Measurements from ENCODE around the gene FREM3. TPM values are rescaled to one million over a fixed set of nuclear protein-coding genes. Genes with fewer than 3 reads are reported as not detected.
"Not testable (repeated sequence)": the region's sequence is repeated elsewhere in the genome, so short reads cannot be mapped to it uniquely, and the experiment has no call there.

The FREM3 gene
- total RNA-seq = not detected in 2 replicates

- H3K4me3 ChIP-seq (ENCODE audit: low read depth, low read length) = no peak within 1 kb of the TSS
- FAIRE-seq (no peak), DNase-seq (ENCODE audit: low read depth) (no peak)
These were observed at the start of gene FREM3 for GRCh38 chr4:143700416-143701352. FREM3 (minus strand) TSS chr4:143700675; CDS start chr4:143700675, 0 bp downstream.

GRCh38 chr4:143745874-143746273, 45.4 kb upstream of the FREM3 start:
- no peak for TF ChIP-seq CTCF (IDR thresholded peaks at IDR 0.05; ENCODE audit: insufficient read depth, low read length, severe bottlenecking)

More at GRCh38 chr4:143700416-143701352, at the start of gene FREM3:
- peaks cover 14% of the 10 kb centered on the region for H3K27me3 ChIP-seq (ENCODE audit: control insufficient read depth, insufficient read depth, low read length)
- no peak for TF ChIP-seq CTCF (IDR thresholded peaks at IDR 0.05; ENCODE audit: insufficient read depth, low read length, severe bottlenecking)
- H3K36me3 ChIP-seq (ENCODE audit: control insufficient read depth, insufficient read depth, low read length) = no peaks in the 10 kb centered on the region

GRCh38 chr4:143743591-143743990, 43.1 kb upstream of the FREM3 start:
- no peak for FAIRE-seq
- Histone ChIP-seq H3K27me3 (ENCODE audit: control insufficient read depth, insufficient read depth, low read length) (no peaks in the 10 kb centered on the region), H3K36me3 (ENCODE audit: control insufficient read depth, insufficient read depth, low read length) (no peaks in the 10 kb centered on the region), H3K4me3 (ENCODE audit: low read depth, low read length) (no peak overlapping the region)
- TF ChIP-seq CTCF (IDR thresholded peaks at IDR 0.05; ENCODE audit: insufficient read depth, low read length, severe bottlenecking) = no peak
- DNase-seq (ENCODE audit: low read depth) = no peak

More at GRCh38 chr4:143745874-143746273, 45.4 kb upstream of the FREM3 start:
- Histone ChIP-seq H3K36me3 (ENCODE audit: control insufficient read depth, insufficient read depth, low read length) (no peaks in the 10 kb centered on the region), H3K27me3 (ENCODE audit: control insufficient read depth, insufficient read depth, low read length) (no peaks in the 10 kb centered on the region), H3K4me3 (ENCODE audit: low read depth, low read length) (no peak overlapping the region)
- FAIRE-seq (no peak), DNase-seq (ENCODE audit: low read depth) (no peak)

GRCh38 chr4:143742834-143743233, 42.4 kb upstream of the FREM3 start:
- no peak for DNase-seq (ENCODE audit: low read depth)
- Histone ChIP-seq H3K4me3 (ENCODE audit: low read depth, low read length) (no peak overlapping the region), H3K27me3 (ENCODE audit: control insufficient read depth, insufficient read depth, low read length) (no peaks in the 10 kb centered on the region), H3K36me3 (ENCODE audit: control insufficient read depth, insufficient read depth, low read length) (no peaks in the 10 kb centered on the region)
- TF ChIP-seq CTCF (IDR thresholded peaks at IDR 0.05; ENCODE audit: insufficient read depth, low read length, severe bottlenecking) = no peak
- no peak for FAIRE-seq

- FAIRE-seq (no peak), DNase-seq (ENCODE audit: low read depth) (no peak)
- Histone ChIP-seq H3K36me3 (ENCODE audit: control insufficient read depth, insufficient read depth, low read length) (no peaks in the 10 kb centered on the region), H3K27me3 (ENCODE audit: control insufficient read depth, insufficient read depth, low read length) (no peaks in the 10 kb centered on the region), H3K4me3 (ENCODE audit: low read depth, low read length) (no peak overlapping the region)
- TF ChIP-seq CTCF (IDR thresholded peaks at IDR 0.05; ENCODE audit: insufficient read depth, low read length, severe bottlenecking) = no peak
These were observed 36.4 kb upstream of the FREM3 start for GRCh38 chr4:143736861-143737260.

- not testable (repeated sequence) for FAIRE-seq; H3K4me3 ChIP-seq (ENCODE audit: low read depth, low read length); H3K36me3 ChIP-seq (ENCODE audit: control insufficient read depth, insufficient read depth, low read length); DNase-seq (ENCODE audit: low read depth); H3K27me3 ChIP-seq (ENCODE audit: control insufficient read depth, insufficient read depth, low read length)
These were observed 35.6 kb upstream of the FREM3 start for GRCh38 chr4:143736061-143736460.

Data from bronchial epithelial cell (primary cell).